TTC549 (cell line): Measurements from ENCODE around the gene HOXD9.

Source experiments
- FAIRE-seq: peaks from 2 replicates; lab custom pipeline; 2012; peaks lifted over from hg19 to GRCh38; lab: Jason Lieb, UNC

Gene HOXD9

GRCh38 chr2:176122683-176123410 lies at the start of gene HOXD9:
TSS of gene HOXD9 (plus strand) at chr2:176122719. CDS start at chr2:176122769, 50 bp downstream.
- no peak for FAIRE-seq

- FAIRE-seq: no peak
These were observed 49.3 kb upstream of the HOXD9 start for GRCh38 chr2:176072951-176073904.

- FAIRE-seq: no peak
These were observed 47.5 kb upstream of the HOXD9 start for GRCh38 chr2:176074919-176075425.

GRCh38 chr2:176075481-176075880 lies 47.0 kb upstream of the HOXD9 start:
- no peak for FAIRE-seq

GRCh38 chr2:176076063-176076462 lies 46.5 kb upstream of the HOXD9 start:
- FAIRE-seq: no peak

GRCh38 chr2:176076796-176077195 lies 45.7 kb upstream of the HOXD9 start:
- no peak for FAIRE-seq

GRCh38 chr2:176078541-176079284 lies 43.8 kb upstream of the HOXD9 start:
- no peak for FAIRE-seq

GRCh38 chr2:176079285-176079830 lies 43.2 kb upstream of the HOXD9 start:
- FAIRE-seq: no peak

- no peak for FAIRE-seq
These were observed 42.5 kb upstream of the HOXD9 start for GRCh38 chr2:176079831-176080539.

- FAIRE-seq: no peak
These were observed 41.8 kb upstream of the HOXD9 start for GRCh38 chr2:176080540-176081375.

GRCh38 chr2:176081376-176081836 lies 41.1 kb upstream of the HOXD9 start:
- no peak for FAIRE-seq

- no peak for FAIRE-seq
These were observed 40.5 kb upstream of the HOXD9 start for GRCh38 chr2:176081837-176082524.

GRCh38 chr2:176082525-176082823 lies 40.0 kb upstream of the HOXD9 start:
- no peak for FAIRE-seq

- no peak for FAIRE-seq
These were observed 39.4 kb upstream of the HOXD9 start for GRCh38 chr2:176082824-176083751.

GRCh38 chr2:176083796-176084261 lies 38.7 kb upstream of the HOXD9 start, which contains the start of gene EVX2:
TSS of gene EVX2 (minus strand) at chr2:176083962. CDS start at chr2:176083776, 186 bp downstream.
- FAIRE-seq: no peak

GRCh38 chr2:176084611-176085119 lies 37.9 kb upstream of the HOXD9 start:
- FAIRE-seq: no peak

GRCh38 chr2:176085120-176085788 lies 37.3 kb upstream of the HOXD9 start:
- FAIRE-seq: no peak
